HUDEP-2 (cell line): ENCODE data around the gene GABBR2.
"Not testable (repeated sequence)": the region's sequence is repeated elsewhere in the genome, so short reads cannot be mapped to it uniquely, and the experiment has no call there.

Experiments used
- DNase-seq, 76 experiments: peaks; one replicate each; lab custom pipeline; 2025; ENCODE audit not compliant: unreplicated experiment in 76 of 76; lab: John Stamatoyannopoulos, UW

GABBR2 gene

GRCh38 chr9:98522487-98522886 is 186.2 kb downstream of the GABBR2 start:
- no peak for DNase-seq

DNA sequence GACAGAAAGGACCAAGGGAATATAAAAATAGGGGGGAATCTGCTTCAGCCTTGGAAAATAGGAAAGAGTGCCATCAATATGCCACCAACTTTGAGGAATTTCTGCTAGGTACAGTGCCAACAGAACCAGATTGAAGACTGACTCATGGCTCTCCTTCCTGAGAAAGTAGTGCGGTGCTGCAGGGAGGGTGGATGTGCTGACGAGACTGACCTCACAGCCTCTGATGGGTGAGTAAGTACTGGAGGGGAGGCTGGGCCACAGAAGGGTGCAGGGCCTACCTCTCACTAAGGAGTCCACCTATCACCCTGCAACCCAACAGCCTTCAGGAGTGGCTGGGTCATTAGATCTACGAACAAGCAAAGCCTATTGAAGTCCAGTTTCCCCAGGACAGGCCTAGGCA is 187.6 kb downstream of the GABBR2 start:
- no peak for DNase-seq

GRCh38 chr9:98520221-98520960 is 188.3 kb downstream of the GABBR2 start:
- no peak for DNase-seq

GRCh38 chr9:98519641-98520040 is 189.1 kb downstream of the GABBR2 start:
- no peak for DNase-seq

- no peak for DNase-seq
Measured at GRCh38 chr9:98518556-98518955, 190.2 kb downstream of the GABBR2 start.

DNA sequence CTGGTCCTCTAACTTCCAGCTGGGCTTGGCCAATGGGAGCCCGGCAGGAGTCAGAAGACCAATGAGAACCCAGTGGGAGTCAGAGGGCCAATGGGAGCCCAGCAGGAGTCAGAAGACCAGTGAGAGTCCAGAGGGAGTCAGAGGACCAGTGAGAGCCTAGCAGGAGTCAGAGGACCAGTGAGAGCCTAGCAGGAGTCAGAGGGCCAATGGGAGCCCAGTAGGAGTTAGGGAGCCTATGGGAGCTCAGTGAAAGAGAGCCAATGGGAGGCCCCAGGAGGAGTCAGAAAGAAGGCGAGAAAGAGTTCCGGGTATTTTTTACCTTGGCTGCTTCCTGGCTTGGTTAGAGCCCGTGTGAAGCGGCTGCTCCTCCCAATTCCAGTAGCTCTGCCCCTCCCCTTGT is 191.0 kb downstream of the GABBR2 start:
- DNase-seq, result no peak

DNA sequence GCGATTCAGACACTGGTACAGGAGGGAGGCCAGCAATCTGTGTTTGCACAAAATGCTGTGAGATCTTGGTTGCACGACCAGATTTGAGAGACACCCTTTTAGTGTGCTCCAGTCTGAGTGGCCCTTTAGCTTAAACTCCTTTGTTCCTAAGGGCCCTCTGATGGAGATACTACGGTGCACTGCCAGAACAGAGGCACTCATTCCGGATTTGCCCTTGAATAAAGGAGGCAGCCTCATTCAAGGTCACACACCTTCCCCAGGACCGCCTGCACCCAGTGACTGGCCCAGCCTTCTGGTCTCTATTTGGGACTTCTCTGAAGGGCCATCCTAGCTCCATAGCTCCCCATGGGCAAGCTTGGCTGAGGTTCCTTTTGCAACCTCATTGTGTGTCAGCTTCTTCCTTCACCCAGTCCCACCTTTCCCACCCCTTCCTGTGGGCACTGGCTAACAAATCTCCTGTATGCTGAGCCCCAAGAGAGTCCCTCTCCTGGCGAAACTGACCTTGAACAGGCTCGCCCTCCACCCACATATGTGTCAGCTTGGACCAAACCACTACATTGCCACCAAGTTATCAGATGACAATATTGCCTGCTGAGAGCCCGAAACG is 191.7 kb downstream of the GABBR2 start:
- DNase-seq, result no peak

DNA sequence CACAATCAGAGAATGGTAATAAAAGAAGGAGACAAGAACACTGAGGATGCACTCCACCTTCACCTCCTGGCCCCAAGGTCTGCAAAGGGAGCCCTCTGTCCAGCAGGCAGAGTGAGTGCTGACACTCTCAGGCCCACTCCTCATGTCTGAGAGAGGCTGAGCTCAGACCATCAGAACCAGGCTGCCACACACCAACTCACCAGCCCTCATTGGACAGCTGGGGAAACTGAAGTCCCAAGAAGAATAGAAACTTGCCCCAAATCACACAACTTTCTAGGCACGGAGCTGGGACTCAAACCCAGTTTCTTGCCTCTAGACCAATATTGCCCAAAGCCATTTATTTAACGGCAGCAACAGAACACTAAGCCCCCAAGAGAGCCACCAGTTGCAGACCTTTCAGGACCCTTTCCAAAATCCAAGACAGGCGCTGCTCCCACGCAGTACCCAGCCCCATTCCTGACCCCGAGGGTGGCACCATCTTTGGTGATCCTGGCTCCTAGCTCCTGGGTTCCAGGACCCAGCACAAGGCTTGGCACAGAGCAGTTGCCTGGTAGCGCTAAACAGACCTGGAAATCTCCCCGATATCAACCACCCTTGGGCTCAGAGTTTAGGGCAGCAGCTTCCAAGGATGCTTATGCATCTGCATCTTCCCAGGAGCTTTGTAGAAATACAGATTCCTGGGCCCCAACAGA is 192.4 kb downstream of the GABBR2 start:
- DNase-seq, result no peak

DNA sequence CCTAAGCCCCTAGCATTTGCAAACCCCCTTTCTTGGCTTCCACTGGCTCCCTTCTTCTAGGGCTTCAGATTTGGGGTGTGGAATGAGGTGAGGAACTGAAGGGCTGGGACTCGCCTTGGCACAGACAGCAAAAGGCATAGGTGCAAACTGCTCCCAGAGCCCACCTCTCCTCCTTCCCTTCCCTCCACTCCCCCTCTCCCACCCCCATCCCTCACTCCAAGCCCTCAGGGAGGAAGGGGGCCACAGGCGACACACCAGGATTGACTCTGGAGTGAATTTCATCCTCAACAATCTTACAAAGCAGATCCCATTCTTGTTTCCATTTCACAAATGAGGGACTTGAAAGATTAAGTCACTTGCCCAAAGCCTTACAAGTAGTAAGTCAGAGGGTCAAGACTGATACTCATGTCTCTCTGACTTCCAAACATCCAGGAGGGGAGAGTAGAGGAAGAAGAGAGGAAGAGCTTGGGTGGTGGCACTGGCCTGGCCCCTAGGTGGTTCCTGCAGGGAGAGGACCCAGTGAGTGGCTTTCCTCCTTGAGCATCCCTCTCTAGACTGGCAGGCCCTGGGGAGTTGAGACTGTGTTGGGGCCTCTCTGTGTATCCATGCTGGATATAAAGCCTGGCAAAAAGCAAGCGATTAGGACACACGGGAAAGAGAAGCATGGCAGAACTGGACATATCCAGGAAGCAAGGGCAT is 193.1 kb downstream of the GABBR2 start:
- no peak for DNase-seq

DNA sequence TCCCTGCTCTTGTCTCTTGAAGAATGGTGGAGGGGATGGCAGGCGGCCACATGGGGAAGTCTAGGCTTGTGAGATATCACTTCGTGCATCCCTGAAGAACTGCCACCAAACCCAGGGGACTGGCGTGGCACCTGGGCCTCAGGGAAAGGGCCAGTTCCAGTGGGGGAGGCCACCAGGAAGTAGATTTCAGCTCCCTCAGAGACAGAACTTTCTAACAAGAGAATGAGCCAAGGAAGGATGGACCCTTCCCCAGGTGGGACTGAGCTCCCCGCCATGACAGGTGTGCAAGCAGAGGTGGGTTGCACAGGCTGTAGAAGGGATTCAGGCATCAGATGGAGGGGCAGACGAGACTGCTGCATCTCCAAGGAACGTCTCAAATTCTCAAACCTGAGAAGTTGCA is 193.9 kb downstream of the GABBR2 start:
- DNase-seq, result no peak

DNA sequence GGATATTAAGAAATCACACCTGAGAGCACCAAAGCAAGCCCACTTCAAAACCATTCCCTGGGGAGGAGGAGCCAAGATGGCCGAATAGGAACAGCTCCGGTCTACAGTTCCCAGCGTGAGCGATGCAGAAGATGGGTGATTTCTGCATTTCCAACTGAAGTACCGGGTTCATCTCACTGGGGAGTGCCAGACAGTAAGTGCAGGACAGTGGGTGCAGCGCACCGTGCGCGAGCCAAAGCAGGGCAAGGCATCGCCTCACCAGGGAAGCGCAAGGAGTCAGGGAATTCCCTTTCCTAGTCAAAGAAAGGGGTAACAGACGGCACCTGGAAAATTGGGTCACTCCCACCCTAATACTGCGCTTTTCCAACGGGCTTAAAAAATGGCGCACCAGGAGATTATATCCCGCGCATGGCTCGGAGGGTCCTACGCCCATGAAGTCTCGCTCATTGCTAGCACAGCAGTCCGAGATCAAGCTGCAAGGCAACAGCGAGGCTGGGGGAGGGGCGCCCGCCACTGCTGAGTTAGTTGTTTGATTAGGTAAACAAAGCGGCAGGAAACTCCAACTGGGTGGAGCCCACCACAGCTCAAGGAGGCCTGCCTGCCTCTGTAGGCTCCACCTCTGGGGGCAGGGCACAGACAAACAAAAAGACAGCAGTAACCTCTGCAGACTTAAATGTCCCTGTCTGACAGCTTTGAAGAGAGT is 200.4 kb downstream of the GABBR2 start:
- DNase-seq, result not testable (repeated sequence)

- DNase-seq, result no peak
Measured at GRCh38 chr9:98506422-98507054, 202.2 kb downstream of the GABBR2 start.

DNA sequence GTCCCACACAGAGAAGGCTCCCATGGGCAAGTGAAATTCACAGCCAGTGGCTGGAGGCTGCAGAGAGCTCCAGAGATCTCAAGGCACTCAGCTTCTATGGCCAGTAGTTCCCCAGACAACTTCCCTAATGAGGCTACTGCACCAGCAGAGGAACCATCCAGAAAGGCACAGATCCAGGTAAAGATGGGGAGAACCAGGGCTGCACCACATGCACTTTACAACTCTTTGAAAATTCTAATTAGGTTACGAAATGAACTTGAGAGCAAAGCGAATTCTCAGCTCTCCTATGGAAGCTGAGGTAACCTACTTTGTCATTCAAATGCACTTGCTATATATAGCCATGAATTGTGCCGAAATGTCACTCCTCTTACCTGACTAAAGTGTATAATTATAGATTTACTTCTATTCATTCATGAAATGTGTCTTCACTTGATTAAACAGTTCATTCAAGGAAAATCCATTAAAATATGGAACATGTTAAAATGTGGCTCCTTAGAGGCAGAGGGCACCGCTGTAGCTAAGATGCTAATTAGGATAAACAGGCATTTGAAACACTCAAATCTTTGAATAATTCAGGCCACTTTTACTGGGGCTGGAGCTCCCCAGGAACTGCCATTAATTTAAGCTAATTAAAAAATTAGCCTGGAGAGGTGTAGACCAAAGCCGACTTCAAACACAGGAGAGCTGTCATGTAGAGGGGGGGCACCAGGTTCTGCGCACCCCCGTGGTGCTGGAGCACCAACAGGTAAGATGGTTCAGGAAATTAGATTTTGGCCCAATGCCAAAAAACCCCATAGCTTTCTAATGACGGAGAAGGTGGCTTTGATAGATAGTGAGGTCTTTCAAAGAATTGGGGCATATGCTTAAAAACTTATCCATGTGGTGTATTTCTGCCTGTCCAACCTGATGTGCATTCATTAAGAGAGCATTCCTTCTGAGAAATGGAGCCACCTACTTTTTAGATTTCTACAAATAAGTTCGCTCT is 204.1 kb downstream of the GABBR2 start:
- no peak for DNase-seq

GRCh38 chr9:98503867-98504266 is 204.9 kb downstream of the GABBR2 start:
- no peak for DNase-seq

GRCh38 chr9:98502976-98503325 is 205.8 kb downstream of the GABBR2 start:
- no peak for DNase-seq

- DNase-seq, result no peak
Measured at GRCh38 chr9:98502311-98502975, 206.3 kb downstream of the GABBR2 start.

DNA sequence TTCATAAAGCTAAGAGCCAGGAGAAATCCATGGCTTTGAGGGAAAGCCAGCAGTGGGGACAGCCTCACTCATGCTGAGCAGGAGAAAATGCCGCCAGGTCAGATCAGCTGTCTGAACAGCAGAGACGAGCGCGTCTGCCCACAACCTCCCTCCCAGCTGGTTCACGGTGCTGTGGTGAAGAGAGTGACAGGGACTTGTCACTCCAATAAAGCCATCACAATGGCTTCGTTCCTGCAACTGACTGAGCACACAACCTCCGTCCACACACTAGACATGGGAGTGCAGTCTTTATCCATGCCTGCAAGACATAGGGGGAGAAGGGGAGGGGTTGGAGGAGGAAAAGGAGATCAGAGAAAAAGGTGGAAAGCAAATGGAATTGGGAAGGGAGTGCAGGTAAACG is 206.9 kb downstream of the GABBR2 start:
- no peak for DNase-seq

DNA sequence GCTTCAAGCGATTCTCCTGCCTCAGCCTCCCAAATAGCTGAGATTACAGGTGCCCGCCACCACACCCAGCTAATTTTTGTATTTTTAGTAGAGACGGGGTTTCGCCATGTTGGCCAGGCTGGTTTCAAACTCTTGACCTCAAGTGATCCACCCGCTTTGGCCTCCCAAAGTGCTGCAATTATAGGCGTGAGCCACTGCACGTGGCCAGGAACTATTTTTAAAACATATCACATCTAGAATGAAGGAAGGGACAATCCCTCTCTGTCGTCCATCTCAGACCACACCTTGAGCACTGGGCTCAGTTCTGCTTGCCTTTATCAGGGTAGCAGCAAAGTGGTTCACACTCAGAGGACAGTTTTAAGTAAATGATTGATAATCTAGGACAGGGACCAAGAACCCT is 207.5 kb downstream of the GABBR2 start:
- DNase-seq, result not testable (repeated sequence)
